ENCODE data around the gene ACAD10. TPM values are rescaled to one million over a fixed set of nuclear protein-coding genes. Genes with fewer than 3 reads are reported as not detected.

The ACAD10 gene
- total and polyA plus RNA-seq, 2 experiments from 2014 or later, result 24.2 to 32.5 TPM

GRCh38 chr12:111756196-111756595 is 70.3 kb downstream of the ACAD10 start:
- Histone ChIP-seq H3K4me1 (ENCODE audit: insufficient read depth) (peaks cover 3% of the 10 kb centered on the region), H3K4me3 (no peak overlapping the region), H2AFZ (no peak overlapping the region), H3K4me2 (no peak overlapping the region), H3K36me3 (replicated peaks; ENCODE audit: insufficient read depth, low read depth) (no peaks in the 10 kb centered on the region), H3K9me2 (replicated peaks; ENCODE audit: insufficient read depth) (no peaks in the 10 kb centered on the region), H4K20me1 (ENCODE audit: insufficient read depth, poor library complexity, severe bottlenecking) (no peaks in the 10 kb centered on the region), H3K9me3 (ENCODE audit: low read depth) (no peaks in the 10 kb centered on the region), H3K27ac (no peak overlapping the region), H3K27me3 (no peaks in the 10 kb centered on the region), H3K79me2 (no peaks in the 10 kb centered on the region)
- no peak for DNase-seq (ENCODE audit: low spot score)
- TF ChIP-seq, protein P1, sequence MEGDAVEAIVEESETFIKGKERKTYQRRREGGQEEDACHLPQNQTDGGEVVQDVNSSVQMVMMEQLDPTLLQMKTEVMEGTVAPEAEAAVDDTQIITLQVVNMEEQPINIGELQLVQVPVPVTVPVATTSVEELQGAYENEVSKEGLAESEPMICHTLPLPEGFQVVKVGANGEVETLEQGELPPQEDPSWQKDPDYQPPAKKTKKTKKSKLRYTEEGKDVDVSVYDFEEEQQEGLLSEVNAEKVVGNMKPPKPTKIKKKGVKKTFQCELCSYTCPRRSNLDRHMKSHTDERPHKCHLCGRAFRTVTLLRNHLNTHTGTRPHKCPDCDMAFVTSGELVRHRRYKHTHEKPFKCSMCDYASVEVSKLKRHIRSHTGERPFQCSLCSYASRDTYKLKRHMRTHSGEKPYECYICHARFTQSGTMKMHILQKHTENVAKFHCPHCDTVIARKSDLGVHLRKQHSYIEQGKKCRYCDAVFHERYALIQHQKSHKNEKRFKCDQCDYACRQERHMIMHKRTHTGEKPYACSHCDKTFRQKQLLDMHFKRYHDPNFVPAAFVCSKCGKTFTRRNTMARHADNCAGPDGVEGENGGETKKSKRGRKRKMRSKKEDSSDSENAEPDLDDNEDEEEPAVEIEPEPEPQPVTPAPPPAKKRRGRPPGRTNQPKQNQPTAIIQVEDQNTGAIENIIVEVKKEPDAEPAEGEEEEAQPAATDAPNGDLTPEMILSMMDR (IDR thresholded peaks at IDR 0.05; ENCODE audit: poor library complexity), result no peak
- no peak for TF ChIP-seq EZH2 (IDR thresholded peaks at IDR 0.05; ENCODE audit: borderline replicate concordance)
- no peak for TF ChIP-seq EZH2phosphoT487 (IDR thresholded peaks at IDR 0.05; ENCODE audit: low read depth, severe bottlenecking, unreplicated experiment)
- WGBS (ENCODE audit: low lambda C conversion rate, missing lambda C conversion rate), result 93% methylated on average over 15 of the region's 15 CpGs

DNA sequence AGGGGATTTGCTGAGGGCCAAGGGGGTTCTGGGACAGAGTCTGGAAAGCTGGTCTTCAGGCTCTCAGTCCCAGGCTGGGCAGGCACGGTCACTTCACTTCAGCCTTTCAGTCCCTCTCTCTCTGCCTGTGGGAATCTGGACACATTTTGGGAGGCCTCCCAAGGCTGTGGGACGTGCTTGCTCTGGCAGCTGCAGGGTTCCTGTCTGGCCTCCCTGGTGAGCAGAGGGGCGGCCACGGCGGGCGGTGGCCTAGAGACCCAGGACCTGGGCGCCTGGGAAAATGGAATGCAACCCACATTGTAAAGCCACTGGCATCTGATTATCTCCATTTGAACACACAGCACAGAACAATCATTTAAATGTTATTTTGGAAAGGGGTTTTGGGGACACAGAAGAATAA is 70.8 kb downstream of the ACAD10 start:
- WGBS (ENCODE audit: low lambda C conversion rate, missing lambda C conversion rate), result 90% methylated on average over 7 of the region's 7 CpGs
- Histone ChIP-seq H3K27ac (no peak overlapping the region), H4K20me1 (ENCODE audit: insufficient read depth, poor library complexity, severe bottlenecking) (no peaks in the 10 kb centered on the region), H3K4me1 (ENCODE audit: insufficient read depth) (peaks cover 3% of the 10 kb centered on the region), H2AFZ (no peak overlapping the region), H3K4me2 (no peak overlapping the region), H3K9me2 (replicated peaks; ENCODE audit: insufficient read depth) (no peaks in the 10 kb centered on the region), H3K36me3 (replicated peaks; ENCODE audit: insufficient read depth, low read depth) (no peaks in the 10 kb centered on the region), H3K9me3 (ENCODE audit: low read depth) (no peaks in the 10 kb centered on the region), H3K27me3 (no peaks in the 10 kb centered on the region), H3K79me2 (no peaks in the 10 kb centered on the region), H3K4me3 (no peak overlapping the region)
- no peak for TF ChIP-seq EZH2phosphoT487 (IDR thresholded peaks at IDR 0.05; ENCODE audit: low read depth, severe bottlenecking, unreplicated experiment)
- TF ChIP-seq, protein P1 (IDR thresholded peaks at IDR 0.05; ENCODE audit: poor library complexity), result no peak
- TF ChIP-seq EZH2 (IDR thresholded peaks at IDR 0.05; ENCODE audit: borderline replicate concordance), result no peak
- no peak for DNase-seq (ENCODE audit: low spot score)

GRCh38 chr12:111757361-111758119 is 71.7 kb downstream of the ACAD10 start:
- Histone ChIP-seq H3K9me3 (ENCODE audit: low read depth) (no peaks in the 10 kb centered on the region), H2AFZ (no peak overlapping the region), H3K4me2 (no peak overlapping the region), H3K27me3 (no peaks in the 10 kb centered on the region), H3K27ac (no peak overlapping the region), H4K20me1 (ENCODE audit: insufficient read depth, poor library complexity, severe bottlenecking) (no peaks in the 10 kb centered on the region), H3K4me3 (no peak overlapping the region), H3K79me2 (no peaks in the 10 kb centered on the region), H3K36me3 (replicated peaks; ENCODE audit: insufficient read depth, low read depth) (no peaks in the 10 kb centered on the region), H3K4me1 (ENCODE audit: insufficient read depth) (peaks cover 3% of the 10 kb centered on the region), H3K9me2 (replicated peaks; ENCODE audit: insufficient read depth) (no peaks in the 10 kb centered on the region)
- TF ChIP-seq EZH2 (IDR thresholded peaks at IDR 0.05; ENCODE audit: borderline replicate concordance), result no peak
- TF ChIP-seq, protein P1 (IDR thresholded peaks at IDR 0.05; ENCODE audit: poor library complexity), result no peak
- TF ChIP-seq EZH2phosphoT487 (IDR thresholded peaks at IDR 0.05; ENCODE audit: low read depth, severe bottlenecking, unreplicated experiment), result no peak
- WGBS (ENCODE audit: low lambda C conversion rate, missing lambda C conversion rate), result 79% methylated on average over 15 of the region's 15 CpGs
- no peak for DNase-seq (ENCODE audit: low spot score)

Data from hepatocyte (in vitro differentiated cells).